ENCODE data around the gene WNT6.

Gene WNT6

DNA sequence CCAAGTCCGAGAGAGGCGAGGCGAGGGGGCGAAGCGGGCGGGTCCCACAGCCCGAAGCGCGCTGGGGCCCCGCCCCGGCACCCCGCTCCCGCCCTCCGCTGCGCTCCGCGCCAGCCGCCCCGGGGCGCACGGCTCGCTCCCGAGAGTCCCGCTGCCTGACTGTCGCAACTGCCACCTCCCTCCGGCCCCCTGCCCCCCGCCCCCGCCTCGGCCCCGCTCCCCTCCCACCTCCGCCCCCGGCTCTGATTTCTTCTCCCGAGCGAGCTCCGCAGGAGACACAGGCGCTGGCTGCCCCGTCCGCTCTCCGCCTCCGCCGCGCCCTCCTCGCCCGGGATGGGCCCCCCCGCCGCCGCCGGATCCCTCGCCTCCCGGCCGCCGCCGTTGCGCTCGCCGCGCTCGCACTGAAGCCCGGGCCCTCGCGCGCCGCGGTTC, at the start of gene WNT6:
TSS of gene WNT6 (plus strand) at position 250 of the 432 bp plus-strand sequence. CDS start 233 bp downstream, outside the sequence.
- no peak for DNase-seq

DNA sequence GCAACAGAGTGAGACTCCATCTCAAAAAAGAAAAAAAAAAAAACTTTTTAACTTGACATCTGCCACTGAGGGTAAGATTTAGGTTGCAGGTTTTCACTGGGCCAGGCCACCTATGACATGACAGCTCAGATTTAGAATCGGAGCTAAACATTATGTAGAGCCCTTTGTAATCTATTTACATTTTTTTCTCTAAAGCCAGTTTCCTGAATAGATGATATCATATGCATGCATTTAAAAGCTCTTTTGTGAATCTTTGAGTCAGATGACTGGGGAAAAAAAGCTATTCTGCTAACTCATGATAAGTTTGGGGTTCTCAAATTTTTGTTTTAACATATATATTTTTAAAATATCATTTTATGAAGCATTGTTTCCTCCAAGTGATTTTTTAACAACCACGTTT, 49.3 kb upstream of the WNT6 start:
- no peak for DNase-seq

DNA sequence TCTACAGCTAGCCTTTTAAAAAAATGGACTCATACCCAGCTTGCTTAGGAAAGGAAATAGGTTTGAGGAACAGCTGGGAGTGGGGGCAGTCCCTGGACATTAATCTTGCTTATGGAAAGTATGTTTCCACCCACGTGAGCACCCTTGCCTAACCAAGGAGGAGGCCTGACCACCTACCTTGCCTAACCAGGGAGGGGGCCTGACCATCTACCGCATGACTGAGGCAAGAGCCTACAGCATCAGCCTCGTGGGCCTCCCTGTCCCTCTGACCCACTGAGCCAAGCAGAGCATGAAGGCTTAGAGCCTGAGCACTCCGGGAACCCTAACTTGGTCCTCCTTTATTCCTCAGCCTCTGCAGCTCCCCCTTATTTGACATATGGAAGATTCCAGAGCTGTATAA, 48.2 kb upstream of the WNT6 start:
- no peak for DNase-seq

DNA sequence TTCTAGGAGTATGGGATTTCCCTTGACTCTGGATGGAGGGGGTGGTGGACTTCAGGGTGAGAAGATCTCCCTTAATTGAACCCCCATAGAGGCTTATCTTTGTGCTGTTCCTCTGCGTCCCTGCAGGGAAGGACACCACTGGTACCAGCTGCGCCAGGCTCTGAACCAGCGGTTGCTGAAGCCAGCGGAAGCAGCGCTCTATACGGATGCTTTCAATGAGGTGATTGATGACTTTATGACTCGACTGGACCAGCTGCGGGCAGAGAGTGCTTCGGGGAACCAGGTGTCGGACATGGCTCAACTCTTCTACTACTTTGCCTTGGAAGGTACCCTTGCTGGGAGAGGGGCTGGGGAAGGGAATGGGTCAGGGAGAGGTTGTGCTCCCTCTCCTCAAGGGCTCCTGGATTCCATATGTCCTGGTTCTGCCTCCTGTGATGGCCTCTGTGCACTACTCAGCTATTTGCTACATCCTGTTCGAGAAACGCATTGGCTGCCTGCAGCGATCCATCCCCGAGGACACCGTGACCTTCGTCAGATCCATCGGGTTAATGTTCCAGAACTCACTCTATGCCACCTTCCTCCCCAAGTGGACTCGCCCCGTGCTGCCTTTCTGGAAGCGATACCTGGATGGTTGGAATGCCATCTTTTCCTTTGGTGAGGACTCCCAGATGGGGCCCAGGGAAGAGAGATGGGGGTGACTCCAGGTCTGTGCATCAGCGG, 47.3 kb upstream of the WNT6 start:
- no peak for DNase-seq

DNA sequence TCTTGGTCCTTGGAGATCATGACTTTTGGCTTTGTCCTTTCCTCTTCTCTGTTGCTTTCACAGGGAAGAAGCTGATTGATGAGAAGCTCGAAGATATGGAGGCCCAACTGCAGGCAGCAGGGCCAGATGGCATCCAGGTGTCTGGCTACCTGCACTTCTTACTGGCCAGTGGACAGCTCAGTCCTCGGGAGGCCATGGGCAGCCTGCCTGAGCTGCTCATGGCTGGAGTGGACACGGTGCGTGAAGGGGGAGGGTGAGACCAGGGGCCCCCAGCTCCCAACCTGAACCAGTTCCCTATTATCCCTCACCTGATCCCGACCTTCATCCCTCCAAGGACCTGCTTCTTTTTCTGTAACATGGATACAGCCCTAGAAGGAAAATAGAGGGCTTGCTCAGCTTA, 46.7 kb upstream of the WNT6 start:
- DNase-seq = no peak

DNA sequence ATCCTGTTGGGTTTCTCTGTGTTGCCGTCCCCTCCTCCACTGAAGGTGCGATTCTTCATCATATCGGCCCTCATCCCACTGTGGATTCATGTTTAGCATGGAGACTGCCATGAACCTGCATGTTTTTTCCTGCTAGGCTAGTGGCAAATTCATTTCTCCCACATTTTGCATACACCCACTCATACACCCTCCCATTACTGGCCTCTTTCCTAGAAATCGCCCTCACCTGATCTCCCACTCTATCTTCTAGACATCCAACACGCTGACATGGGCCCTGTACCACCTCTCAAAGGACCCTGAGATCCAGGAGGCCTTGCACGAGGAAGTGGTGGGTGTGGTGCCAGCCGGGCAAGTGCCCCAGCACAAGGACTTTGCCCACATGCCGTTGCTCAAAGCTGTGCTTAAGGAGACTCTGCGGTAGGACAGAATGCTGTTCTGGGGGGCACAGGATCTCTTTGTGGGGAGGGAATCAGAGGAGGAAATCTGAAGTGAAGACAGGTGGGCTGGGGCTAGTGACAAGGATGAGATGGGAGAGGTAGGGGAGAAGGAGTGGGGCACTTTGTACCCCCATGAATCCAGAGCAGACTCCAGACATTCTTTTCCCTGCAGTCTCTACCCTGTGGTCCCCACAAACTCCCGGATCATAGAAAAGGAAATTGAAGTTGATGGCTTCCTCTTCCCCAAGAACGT, 45.7 kb upstream of the WNT6 start:
- DNase-seq = no peak

DNA sequence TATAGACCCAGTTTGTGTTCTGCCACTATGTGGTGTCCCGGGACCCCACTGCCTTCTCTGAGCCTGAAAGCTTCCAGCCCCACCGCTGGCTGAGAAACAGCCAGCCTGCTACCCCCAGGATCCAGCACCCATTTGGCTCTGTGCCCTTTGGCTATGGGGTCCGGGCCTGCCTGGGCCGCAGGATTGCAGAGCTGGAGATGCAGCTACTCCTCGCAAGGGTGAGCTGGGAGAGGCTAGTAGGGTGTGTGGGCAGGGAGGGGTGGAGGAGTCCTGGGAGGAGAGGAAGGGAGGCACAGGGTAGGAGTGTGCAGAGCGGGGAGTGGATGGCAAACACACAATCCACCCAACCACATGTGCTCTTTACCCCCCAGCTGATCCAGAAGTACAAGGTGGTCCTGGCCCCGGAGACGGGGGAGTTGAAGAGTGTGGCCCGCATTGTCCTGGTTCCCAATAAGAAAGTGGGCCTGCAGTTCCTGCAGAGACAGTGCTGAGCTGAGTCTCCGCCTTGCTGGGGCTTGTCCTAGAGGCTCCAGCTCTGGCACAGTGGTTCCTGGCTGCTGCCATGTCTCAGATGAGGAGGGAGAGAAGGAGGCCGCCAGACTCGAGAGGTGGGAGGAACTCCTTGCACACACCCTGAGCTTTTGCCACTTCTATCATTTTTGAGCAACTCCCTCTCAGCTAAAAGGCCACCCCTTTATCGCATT, 44.9 kb upstream of the WNT6 start:
- no peak for DNase-seq

DNA sequence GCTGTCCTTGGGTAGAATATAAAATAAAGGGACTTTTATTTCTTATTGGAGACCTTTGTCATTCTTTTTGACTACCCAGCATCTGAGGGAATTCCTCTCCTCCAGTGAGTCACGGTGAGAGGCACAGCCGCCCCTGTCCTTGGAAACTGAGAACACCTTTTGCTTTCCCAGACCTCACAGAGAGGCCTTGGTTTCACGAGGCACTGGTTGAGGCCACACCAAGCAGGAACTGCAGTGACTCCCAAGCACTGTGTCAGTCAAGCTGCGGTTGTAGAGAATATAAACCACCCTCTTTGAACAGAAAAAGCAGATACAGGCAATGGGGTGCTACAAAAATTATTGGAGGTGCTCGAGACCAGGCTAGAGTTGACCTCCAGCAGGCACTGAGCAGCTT, 44.4 kb upstream of the WNT6 start:
- DNase-seq = no peak

DNA sequence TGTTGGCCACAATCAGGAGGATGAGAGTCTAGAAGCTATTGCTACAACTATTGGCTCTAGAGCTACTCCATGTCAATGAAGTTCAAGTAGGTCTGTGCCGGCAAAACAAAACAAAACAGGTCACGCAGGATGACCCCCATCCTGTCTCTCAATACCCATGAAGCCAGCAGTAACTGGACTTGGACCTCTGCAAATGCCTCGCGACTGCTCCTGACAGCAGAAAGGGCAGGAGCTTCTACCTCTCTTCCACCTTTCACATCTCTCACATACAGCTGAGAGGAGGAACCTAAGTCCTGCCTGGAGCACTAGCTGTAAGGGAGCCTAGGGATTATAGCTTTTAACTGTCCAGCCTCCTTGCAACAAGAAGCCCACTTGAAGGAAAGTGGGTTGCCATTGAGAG, 44.0 kb upstream of the WNT6 start:
- no peak for DNase-seq

DNA sequence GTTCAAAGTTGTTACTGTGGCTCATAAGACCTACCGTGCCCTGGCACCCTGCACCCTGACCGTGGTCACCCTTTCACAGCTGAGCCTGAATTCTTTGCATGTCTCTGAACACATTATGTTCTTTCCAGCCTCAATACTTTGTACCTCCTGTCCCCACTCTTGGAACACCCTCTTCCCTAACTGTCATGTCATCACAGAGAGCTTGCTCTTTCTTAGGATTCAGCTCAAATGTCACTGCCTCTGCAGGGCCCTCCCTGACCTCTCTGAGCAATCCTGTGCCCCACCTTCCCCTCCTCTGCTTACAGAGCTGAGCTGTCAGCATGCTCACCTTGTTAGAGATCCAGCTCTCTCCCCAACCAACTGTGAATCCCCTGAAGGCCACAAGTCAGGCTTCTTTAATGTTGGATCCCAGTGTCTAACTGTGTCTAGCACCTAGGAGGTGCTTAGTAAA, 43.0 kb upstream of the WNT6 start:
- DNase-seq = no peak

DNA sequence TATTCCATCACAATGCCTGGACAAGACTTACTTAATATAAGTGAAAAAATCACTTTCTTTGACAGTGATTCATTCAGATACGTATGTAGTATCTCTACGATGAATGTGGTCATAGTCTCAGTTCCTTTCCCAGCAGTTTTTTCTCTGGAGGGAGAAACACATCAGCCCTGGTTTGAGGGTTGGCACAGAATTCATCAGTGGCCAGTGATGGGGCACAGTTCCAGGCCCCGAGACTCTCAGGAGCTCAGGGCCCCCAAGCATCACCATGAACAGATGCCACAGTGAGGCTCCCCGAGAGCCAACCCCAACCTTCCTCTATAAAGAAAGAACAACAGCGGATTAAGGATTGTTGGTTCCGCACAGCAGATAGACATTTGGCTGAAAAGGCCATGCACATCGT, 40.5 kb upstream of the WNT6 start:
- no peak for DNase-seq

DNA sequence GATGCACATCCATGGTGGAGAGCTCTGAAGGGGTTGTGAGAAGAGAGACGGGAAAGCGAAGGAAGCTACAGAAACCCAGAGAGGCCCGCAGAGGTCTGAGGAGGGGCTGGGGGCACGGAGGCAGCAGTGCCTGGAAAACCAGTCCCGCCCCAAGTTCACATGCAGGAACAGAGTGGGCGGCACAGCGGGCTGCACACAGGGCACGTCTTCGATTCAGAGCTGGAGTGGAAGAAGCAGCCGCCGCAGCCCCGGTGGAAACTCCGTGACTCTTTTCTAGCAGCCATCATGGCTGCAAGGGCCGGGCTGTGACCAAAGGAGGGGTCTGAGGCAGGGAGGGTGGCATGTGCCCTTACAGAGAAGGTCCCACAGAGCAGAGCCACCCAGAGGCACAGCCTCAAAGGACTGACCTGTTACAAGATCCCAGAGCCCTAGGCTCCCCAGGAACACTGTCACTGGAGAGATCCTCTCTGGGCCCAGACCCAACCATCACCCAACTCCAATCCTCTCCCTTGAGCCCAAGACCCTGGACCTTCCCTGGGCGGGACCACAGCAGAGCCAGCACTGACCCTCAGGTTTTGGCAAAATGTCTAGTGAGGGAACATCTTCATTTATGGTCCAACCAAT, 38.7 kb upstream of the WNT6 start:
- DNase-seq = no peak

DNA sequence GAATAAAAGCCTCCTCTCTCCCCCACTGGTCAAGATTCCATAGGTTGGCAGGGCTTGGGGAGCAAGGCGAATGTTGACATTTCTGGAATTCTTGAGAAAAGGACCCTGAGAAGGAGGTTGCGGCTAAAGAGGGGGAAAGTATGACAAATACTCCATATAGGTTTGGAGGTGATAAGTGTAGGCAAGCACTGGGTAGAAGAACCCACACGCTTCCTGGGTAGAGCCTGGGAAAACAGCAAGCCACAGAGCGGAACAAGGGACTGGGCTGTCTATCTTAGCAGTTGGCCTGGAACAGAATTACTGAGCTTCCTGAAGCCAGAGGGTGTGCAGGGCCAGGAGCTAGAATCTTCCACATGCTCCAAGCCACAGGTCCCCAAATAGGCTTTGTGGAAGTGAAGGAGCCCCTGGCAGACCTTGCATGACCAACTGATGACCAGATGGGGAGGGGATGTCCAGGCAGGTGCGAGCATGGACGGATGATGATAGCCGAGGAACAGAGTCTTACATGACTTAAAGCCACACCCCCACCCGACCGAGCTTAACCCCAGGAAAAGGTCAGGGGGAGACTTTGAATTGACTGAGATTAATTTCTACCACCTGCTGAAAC, 37.9 kb upstream of the WNT6 start:
- DNase-seq = no peak

DNA sequence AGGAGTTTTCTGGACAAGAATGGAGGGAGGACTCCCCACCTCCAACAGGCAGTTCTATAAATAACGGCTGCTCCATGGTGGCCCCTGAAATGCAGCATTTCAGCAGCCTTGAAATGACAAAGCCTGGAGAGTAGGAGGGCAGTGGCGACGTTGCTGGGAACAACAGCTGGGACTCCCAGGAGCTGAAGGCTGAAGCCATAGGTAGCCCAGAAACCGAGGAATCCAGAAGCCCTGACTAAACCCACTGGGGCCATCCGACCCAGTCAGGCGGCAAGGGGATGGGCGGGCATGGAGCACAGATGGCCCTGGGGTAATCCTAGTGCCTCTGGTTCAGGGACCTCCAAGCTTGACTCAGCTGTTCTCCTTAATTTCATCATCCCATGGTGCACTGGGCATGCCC, 37.0 kb upstream of the WNT6 start:
- no peak for DNase-seq

DNA sequence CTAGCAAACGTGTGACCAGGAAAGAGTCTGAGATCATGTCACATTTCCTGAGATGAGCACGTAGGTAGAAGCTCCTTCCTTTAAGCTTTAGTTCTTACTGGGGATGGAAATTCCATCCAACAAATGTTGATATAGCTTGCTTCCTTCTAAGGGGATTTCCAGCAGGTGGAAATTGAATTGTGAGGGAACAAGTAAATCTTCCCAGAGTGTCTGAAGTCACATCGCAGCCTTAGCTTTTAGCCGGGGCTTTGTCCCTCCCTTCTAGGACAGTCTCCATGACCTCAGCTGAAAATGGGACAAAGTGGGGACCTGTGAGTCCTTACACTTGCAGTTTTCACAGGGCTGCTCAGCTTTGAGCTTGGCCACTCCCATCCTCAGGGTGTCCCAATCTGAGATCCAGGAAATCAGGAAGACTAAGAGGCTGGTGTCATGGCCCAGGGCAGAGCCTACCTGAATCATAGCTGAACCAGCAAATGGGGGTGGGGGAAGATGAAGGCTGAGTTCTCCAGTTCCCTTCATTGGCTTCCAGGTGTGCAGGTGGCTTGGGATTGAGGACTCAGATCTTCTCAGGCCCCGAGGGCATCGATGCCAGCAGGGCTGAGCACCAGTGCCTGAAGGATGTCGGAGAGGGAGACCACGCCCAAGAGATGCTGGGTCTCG, 36.3 kb upstream of the WNT6 start:
- no peak for DNase-seq

DNA sequence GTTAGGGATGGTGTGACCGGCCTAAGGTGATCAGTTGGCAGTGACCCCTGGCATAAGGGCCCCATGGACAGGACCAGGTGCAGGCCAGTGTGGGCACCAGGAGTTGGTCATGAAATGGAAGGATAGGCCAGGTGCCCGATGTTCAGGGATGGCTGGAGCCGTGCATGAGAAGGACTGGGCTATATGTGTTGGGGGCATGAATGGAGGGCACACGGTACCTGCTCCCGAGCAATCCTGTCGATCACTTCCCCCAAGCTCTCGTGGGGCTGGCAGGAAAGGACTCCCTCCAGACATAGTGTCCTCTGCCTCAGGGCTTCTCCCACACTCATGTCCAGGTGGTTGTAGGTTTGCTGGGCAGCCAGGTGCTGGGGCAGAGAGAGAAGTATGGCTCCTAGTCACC, 35.6 kb upstream of the WNT6 start:
- no peak for DNase-seq

DNA sequence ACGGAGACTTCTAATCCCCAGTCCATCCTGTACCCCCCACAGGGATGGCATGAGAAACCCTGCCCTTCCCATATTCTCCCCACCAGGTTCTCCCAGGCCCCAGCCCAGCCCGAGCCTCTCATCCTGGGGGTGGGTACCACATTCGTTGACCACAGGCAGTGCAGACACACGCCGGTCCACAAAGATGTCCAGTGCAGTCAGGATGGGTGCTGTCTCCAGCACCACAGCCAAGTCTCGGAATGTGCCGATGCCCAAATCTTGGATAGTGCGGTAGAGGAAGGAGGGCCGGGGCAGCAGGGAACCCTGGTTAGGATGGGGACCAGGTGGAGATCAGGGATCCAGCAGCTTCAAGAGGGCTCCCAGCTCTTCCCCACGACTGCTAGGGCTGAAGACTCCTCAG, 32.8 kb upstream of the WNT6 start:
- no peak for DNase-seq

DNA sequence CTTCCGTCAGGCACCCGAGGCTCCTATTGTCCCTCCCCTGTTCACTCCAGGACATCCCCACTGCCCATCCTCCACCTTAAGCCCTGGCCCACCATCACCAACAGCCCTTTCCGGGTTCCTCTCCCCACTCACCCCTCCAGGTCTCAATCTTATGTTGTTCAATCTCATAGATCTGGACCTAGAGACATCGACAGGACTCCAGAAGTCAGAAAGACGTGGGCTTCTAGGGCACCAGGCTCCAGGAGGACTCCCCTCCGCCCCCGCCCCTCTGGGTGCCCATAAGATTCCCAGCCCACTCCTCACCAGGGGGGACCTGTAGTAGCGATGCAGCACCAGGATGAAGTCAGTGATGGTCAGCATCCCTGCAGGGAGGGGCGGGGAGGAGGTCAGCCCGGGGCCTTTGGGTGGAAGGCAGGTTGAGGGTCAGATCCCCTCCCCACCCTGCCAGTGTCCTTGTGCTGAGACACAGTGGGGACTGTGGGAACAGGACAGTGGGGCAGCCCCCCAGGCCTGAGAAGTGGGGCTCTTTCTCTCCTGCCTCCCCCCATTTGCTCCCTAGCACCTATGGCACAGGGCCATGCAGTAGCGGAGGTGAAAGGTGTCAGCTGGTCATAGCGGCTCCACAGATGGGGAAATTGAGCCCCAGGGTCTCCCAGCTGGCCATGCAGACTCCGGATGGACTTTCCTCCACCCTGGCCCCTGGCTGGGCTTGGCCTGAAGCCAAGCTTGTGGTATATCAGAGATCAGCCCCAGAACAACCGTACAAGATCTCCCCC, 31.7 kb upstream of the WNT6 start:
- no peak for DNase-seq

DNA sequence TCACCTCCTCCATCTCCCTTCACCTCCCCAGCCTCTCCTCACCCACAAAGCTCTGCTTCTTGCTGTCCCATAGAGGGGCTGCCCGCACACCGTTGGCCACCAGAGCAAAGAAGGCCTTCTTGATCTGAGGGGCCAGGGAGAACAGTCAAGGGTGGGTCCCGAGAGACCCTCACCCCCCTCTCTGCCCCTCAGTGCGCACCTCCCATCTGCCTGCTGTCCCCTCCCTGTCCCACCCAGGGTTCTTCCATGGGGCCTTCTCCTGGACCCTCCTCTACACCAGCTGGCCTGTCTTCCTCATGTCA, 31.2 kb upstream of the WNT6 start:
- no peak for DNase-seq

DNA sequence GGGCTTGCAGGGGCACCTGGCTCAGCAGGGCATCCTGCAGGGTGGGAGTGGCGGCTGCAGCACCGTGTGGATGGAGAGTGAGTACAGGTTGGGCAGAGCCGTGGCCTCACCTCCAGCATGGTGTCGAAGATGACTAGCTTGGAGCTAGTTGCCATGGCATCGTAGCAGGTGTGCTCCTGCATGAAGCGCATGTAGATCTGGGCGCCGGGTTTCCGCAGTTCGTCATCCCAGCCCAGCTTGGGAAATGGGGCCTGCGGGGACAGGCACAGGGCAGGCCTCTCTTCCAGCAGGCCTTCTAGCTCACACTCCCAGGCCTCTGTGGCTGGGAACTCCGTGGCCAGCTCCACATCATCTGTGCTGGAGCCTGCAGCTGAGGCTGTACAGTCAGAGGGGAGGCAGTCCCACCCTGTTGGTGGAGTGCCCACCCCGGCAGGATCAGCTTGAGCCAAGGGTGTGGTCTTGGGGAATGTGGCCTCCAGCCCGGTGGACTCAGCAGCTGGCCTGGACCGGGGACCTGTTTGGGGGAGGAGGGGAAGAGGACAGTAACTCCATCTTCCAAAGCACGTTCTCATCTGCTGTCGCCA, 29.6 kb upstream of the WNT6 start:
- no peak for DNase-seq

Data from C1 segment of cervical spinal cord (tissue), 14 donors.